Smooth muscle cell of the brain vasculature (primary cell): ENCODE data around the gene RAB7B.
A peak's percentile ranks its signal among the peaks of the same experiment; 100 is the strongest.
"Not testable (repeated sequence)": the region's sequence is repeated elsewhere in the genome, so short reads cannot be mapped to it uniquely, and the experiment has no call there.

Experiments
- DNase-seq: peaks from one replicate; pipeline ENCODE4 v3.0.0-alpha.2; 2012; ENCODE audit warnings: low read depth, low spot score

Gene RAB7B, protein sequence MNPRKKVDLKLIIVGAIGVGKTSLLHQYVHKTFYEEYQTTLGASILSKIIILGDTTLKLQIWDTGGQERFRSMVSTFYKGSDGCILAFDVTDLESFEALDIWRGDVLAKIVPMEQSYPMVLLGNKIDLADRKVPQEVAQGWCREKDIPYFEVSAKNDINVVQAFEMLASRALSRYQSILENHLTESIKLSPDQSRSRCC

DNA sequence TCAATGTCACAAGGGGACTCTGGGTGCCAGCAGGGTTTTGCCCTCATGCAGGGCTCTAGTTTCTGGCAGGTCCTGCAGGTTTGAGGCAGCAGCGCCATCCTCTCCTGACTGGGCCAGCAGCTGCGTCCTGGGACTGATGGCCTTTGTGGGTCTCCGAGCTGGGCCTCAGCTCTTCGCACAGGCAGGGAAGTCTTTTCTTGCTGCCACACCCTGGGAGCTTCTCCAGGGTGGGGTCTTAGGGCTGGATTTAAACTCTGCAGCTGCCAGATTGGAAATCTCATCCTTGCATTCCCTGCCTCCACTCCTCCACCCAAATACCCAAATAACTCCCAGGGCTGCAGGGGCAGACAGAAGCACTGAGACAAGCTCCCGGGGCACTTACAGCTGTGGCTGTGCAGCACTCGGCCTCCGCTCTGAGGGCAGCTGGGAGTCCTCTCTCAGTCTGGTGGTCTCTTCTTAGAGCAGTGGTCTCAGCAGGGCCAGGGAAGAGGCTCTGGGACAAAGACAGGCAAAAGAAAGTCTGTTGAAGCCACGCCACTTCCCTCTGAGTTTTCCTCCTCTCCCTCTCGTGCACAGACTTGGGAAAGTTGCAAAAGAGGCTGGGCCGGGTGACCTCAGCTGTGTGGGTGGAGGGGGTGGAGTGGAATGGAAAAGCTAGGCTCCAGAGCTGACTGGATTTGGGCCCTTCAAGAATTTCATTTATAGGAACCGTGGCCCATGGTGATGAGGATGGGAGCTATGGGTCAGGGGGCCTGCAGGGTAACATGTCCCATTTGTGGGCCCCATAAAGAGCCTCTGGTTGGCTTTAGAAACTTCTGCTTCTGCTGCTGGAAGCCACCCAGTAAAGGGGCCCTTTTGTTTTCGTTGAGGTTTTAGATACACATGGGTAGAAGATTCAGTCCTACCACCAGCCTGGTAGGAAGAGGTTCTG, at the start of gene RAB7B:
Gene RAB7B (minus strand): TSS at position 525 of the 931 bp plus-strand sequence. CDS start 9,260 bp downstream, outside the sequence.
- no peak for DNase-seq

DNA sequence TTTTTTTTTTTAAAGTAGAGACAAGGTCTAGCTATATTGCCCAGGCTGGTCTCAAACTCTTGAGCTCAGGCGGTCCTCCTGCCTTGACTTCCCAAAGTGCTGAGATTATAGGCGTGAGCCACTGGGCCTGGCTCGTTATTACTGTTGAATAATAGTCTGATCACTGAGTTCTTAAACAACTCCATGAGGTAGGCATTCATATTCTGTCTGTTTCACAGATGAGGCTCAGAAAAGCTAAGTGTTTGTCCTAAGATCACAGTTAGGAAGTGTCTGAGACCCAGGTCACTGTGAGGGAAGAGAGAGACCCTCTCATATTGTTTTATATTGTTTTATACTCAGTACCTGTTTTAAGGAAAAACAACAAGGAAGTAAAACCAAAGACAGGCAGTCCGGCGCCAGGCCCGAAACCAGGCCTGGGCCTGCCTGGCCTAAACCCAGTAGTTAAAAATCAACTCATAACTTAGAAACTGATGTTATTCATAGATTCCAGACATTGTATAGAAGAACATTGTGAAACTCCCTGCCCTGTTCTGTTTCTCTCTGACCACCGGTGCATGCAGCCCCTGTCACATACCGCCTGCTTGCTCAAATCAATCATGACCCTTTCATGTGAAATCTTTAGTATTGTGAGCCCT, 49.2 kb upstream of the RAB7B start:
- not testable (repeated sequence) for DNase-seq

DNA sequence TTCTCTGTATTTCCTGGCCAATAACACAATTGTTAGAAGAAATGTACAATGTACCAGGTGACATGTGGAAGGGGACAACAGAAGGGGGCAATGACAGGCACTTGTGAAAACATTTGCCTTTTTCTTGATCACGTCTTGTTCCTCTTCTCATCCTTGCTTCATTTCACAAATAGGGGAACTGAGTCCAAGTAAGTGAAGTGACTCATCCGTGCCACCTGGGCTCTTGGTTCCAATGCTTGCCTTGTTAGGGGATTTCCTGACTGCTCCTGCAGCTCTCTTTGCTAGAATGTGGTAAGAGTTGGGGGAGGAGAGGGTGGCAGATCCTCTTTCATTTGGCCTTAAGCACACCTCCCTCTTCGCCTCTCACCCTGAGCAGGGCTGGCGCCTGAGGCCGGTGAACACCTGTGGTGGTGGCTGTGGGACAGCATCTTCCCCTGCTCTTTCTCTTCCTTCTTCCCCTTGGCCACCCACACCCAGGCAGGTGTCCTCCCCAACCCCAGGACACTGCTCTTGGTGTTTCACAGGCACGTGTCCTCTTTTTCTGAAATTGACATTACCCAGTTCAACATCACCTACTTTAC, 47.5 kb upstream of the RAB7B start:
- DNase-seq: no peak

DNA sequence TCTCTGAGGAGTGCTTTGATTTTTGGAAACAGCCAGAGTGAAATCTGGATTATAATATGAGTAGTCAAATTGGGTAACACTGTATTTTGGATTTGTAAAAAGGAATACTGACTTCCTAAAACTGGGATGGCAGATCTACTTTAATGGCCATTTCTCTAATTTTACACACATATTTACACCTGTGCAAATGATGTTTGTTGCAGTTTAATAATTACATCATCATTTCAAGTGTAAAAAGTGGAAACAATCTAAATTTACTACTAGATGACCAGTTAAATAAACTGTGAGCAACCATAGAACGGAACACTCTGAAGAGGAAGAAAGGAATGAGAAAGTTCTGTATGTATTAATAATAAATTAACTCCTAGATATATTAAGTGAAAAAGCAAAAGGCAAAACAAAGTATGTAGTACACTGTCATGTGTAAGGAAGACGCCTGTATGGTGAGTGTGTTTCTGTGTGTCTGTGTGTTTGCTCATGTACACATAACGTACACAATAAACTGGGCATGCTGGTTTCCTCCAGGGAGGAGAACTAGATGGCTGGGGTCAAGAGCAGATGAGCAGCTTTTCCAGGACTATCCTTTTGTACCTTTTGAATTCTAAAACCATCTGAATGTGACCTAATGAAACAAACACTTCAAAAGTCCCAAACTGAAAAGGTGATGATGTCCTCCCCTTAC, 46.9 kb upstream of the RAB7B start:
- no peak for DNase-seq

GRCh38 chr1:206049293-206049692, 46.1 kb upstream of the RAB7B start:
- DNase-seq: no peak

GRCh38 chr1:206048582-206048981, 45.4 kb upstream of the RAB7B start:
- DNase-seq: no peak

- DNase-seq: no peak
Observed at GRCh38 chr1:206047271-206047670, 44.1 kb upstream of the RAB7B start.

DNA sequence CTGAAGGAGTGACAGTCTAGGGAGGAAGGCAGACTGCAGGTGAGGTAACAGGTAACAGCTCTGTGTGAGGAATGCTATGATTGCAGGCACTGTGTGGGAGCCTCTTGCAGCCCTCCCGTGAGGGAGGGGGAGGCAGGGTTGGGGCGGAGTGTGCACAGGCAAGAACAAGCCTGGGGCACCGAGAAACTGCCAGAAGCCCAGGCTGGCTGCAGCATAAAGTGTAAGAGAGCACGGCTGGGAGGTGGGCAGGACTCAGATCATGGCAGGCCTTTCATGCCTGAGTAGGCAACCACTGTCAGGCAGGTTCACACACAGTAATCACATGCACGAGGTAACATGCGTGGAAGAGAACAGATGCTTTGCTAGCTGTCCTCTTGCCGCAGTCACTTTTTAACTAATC, 38.4 kb upstream of the RAB7B start:
- no peak for DNase-seq

DNA sequence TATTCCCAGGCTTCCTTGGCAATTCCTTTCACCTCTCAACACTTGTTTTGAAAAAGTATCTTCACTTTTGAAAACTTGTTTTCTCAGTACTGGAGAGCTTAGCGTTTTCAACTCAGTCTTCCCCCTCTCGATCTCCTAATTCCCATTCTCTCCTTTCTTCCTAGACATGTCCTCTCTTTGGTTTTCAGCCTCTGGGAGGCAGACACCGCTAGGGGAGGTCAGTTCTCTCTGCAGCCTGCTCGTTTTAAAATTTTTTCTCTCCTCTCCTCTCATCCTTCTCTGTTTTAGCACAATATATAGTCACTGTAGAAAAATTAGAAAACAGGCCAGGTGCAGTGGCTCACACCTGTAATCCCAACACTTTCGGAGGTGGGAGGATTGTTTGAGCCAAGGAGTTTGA, 37.1 kb upstream of the RAB7B start:
- no peak for DNase-seq

DNA sequence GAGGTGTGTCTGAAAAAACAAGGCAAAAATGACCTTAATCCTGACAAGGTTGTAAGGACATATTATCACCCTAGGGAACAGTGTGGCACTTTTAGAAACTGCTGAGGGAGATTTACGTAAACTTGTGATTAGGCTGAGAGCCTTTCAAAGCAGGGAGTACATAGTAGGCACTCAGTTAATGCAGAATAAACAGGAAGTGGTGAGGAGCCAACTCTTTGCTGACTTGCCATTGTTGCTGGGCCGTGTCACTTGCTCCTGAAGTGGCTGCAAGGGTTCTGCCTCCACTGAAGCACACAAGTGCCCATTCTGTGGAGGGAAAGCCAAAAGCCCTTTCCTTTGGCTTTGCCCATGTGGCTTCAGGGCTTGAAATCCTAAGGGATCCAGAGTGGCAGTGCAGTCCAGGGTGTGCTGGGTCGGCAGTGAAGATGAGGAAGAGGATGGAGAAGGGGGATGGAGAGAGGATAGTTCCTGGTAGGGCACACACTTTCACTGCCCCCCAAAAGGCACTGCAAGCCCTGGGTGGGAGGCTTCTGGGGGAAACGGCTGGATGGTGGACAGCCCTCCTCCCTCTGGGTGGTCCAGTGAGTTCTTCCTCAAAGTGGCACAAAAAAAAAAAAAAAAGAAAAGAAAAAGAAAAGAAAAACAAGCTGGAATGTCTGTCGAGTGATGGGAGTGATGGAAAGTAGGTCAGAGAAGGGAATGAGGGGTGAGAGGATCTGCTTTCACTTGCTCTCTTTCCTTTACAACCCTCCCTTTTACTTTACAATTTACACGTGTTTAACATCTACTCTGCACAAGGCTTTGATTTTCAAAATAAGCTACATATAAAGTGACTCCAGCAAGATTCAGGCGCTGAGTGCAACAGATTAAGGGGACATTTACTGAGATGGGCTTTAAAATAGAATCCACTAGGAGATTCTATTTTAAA, 36.1 kb upstream of the RAB7B start:
- no peak for DNase-seq

- DNase-seq: no peak
Observed at GRCh38 chr1:206037581-206037980, 34.4 kb upstream of the RAB7B start.

DNA sequence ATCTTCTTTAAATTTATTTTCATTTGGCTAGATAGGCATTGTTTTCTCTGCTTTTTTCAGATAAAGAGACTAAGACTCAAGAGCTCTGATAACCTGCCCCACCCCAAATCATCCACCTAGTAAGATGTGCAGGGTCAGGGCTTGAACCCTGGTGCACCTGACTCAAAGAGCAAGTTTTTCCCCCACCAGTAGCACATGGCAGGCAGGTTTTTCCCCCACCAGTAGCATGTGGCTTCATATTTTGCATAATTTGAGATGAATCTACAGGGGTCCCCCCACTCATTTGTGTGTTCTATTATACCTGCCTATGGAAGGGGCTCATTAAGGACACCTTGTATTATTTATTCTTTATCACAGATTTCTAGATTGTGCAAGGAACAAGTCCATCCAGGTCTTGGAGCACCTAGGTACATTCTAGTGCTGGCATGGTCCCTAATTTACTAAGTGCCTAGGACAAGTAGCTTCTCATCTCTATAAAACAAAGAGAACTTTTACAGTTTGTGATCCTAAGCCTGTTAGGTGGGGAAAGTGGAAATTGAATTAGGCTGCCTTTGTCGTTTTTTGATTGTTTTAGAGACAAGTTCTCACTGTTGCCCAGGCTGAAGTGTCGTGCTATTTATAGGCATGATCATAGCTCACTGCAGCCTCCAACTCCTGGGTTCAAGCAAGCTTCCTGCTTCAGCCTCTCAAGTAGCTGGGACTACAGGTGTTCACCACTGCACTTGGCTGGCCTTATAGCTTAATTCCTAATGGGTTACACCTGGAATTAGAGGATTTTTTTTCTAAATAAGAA, 33.7 kb upstream of the RAB7B start:
- no peak for DNase-seq

GRCh38 chr1:206035027-206035426, 31.8 kb upstream of the RAB7B start:
- DNase-seq: no peak

GRCh38 chr1:206032380-206033140, 29.4 kb upstream of the RAB7B start:
- no peak for DNase-seq

GRCh38 chr1:206030714-206031113, 27.5 kb upstream of the RAB7B start:
- peak; percentile 32 for DNase-seq

DNA sequence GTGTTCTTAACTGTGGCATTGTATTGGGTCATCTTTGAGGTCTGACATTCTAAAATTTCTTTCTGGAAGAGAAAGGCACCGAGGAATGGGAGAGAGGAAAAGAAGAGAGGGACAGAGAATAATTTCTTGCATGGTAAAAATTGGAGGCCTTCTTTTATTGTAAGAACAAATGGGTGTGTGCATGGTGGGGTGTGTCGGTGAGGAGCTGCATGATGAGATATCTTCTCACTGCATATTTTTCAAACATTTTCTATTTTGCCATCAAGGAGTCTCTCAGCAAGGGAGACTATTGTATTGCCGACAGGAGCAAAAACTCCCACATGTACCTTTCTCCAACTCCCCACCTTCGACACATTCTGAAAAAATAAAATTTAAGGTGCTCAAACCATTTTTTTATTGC, 27.0 kb upstream of the RAB7B start:
- DNase-seq: no peak

DNA sequence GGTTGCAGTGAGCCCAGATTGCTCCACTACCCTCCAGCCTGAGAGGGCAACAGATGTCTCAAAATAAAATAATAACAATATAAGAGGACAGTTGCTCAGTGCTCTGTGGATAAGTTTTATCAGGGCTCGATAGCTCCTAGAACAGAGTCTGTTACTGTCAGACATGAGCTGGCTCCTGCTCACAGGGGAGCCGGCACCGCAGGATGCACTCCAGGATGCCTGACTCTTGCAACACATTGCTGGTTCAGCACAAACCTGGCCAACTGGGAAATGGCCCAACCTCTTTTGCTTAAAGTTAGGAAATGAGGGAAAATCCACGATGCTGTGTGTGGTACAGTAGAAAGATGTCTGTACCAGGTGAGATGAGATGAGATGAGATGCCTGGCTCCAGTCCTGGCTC, 26.3 kb upstream of the RAB7B start:
- DNase-seq: no peak

DNA sequence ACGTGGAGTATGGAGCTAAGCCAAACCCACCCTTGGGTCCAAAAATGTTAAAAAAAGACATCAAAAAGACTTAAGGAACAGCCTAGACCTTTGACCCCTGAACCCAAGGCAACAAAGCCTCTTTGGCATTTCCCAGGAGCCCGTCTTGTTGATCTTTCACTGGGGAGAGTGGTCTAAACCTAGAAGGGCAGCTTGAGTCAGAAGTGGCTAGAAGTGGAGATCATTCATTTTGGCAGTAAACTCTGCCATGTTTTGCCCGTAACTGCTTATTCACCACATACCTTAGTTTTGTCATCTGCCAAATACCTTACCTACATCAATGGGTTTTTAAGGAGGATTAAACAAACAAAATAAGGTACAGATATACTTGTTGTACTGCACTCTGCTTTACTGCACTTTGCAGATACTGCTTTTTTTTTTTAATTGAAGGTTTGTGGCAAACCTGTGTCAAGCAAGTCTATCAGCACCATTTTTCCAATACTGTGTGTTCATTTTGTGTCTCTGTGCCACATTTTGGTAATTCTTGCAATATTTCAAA, 22.2 kb upstream of the RAB7B start:
- DNase-seq: no peak

- no peak for DNase-seq
Observed at GRCh38 chr1:206023695-206024094, 20.5 kb upstream of the RAB7B start, which contains the start of gene CTSE. Gene CTSE (minus strand): TSS chr1:206023895. CDS start chr1:206023791, 104 bp downstream.
